Osteocyte (in vitro differentiated cells): Measurements from ENCODE around the gene PAQR8. TPM values are rescaled to one million over a fixed set of nuclear protein-coding genes. Genes with fewer than 3 reads are reported as not detected.
"Not testable (repeated sequence)": the region's sequence is repeated elsewhere in the genome, so short reads cannot be mapped to it uniquely, and the experiment has no call there.

Experiments
- DNase-seq: peaks from one replicate; pipeline ENCODE4 v3.0.0; 2021; ENCODE audit warnings: mixed read lengths; ENCODE audit not compliant: unreplicated experiment; ENCODE audit errors: extremely low spot score
- H3K27ac Mint-ChIP-seq: one replicate; pipeline ENCODE4 v1.8.0; 2021; ENCODE audit warnings: mild to moderate bottlenecking, mixed read lengths; ENCODE audit not compliant: unreplicated experiment
- H3K27me3 Mint-ChIP-seq: one replicate; pipeline ENCODE4 v1.8.0; 2021; ENCODE audit warnings: mixed read lengths; ENCODE audit not compliant: unreplicated experiment
- H3K36me3 Mint-ChIP-seq: one replicate; pipeline ENCODE4 v1.8.0; 2021; ENCODE audit warnings: mixed read lengths; ENCODE audit not compliant: unreplicated experiment
- H3K4me1 Mint-ChIP-seq: one replicate; pipeline ENCODE4 v1.8.0; 2021; ENCODE audit warnings: mixed read lengths; ENCODE audit not compliant: unreplicated experiment
- H3K4me3 Mint-ChIP-seq: one replicate; pipeline ENCODE4 v1.8.0; 2021; ENCODE audit warnings: mild to moderate bottlenecking, moderate library complexity, mixed read lengths; ENCODE audit not compliant: unreplicated experiment
- H3K9me3 Mint-ChIP-seq: one replicate; pipeline ENCODE4 v1.8.0; 2021; ENCODE audit warnings: mixed read lengths; ENCODE audit not compliant: unreplicated experiment
- CTCF ChIP-seq: fragments of 200-600 bp; sonication (generic); IDR thresholded peaks from 2 replicates; pipeline ENCODE4 v1.5.0; 2021; ENCODE audit warnings: antibody characterized with exemption, mild to moderate bottlenecking, moderate library complexity
- total RNA-seq: library from RNA; stranded (reverse); gene quantifications from 2 replicates; pipeline ENCODE4 v1.2.1, GENCODE V29; 2021

PAQR8 gene
- total RNA-seq, 1 donor from 2014 or later = 13.4 TPM

- Mint-ChIP-seq H3K4me3 (no peak overlapping the region), H3K9me3 (no peaks in the 10 kb centered on the region), H3K27ac (no peak overlapping the region), H3K36me3 (no peaks in the 10 kb centered on the region), H3K27me3 (no peaks in the 10 kb centered on the region), H3K4me1 (peaks cover 50% of the 10 kb centered on the region)
- no peak for TF ChIP-seq CTCF
- DNase-seq = no peak
Measured at GRCh38 chr6:52422156-52422555, 60.2 kb downstream of the PAQR8 start.

GRCh38 chr6:52423448-52423847 lies 61.5 kb downstream of the PAQR8 start:
- Mint-ChIP-seq H3K27me3 (no peaks in the 10 kb centered on the region), H3K4me1 (peaks cover 40% of the 10 kb centered on the region), H3K4me3 (no peak overlapping the region), H3K9me3 (no peaks in the 10 kb centered on the region), H3K27ac (peak overlapping the region; percentile 84), H3K36me3 (no peaks in the 10 kb centered on the region)
- no peak for TF ChIP-seq CTCF
- no peak for DNase-seq

- no peak for TF ChIP-seq CTCF
- no peak overlapping the region for H3K4me3 Mint-ChIP-seq
- no peak for DNase-seq
- peaks cover 4% of the 10 kb centered on the region for H3K36me3 Mint-ChIP-seq
- peaks cover 34% of the 10 kb centered on the region for H3K4me1 Mint-ChIP-seq
- H3K27ac Mint-ChIP-seq = peak overlapping the region; percentile 84
- H3K9me3 Mint-ChIP-seq = peaks cover 2% of the 10 kb centered on the region
- no peaks in the 10 kb centered on the region for H3K27me3 Mint-ChIP-seq
Measured at GRCh38 chr6:52423971-52424381, 62.0 kb downstream of the PAQR8 start.

GRCh38 chr6:52424513-52424912 lies 62.6 kb downstream of the PAQR8 start:
- H3K27me3 Mint-ChIP-seq = no peaks in the 10 kb centered on the region

GRCh38 chr6:52426667-52427066 lies 64.7 kb downstream of the PAQR8 start:
- Mint-ChIP-seq H3K4me3 (no peak overlapping the region), H3K4me1 (peaks cover 25% of the 10 kb centered on the region), H3K27ac (no peak overlapping the region), H3K27me3 (no peaks in the 10 kb centered on the region), H3K36me3 (peaks cover 26% of the 10 kb centered on the region), H3K9me3 (peaks cover 11% of the 10 kb centered on the region)
- DNase-seq = no peak
- TF ChIP-seq CTCF = no peak

More at GRCh38 chr6:52424513-52424912, 62.6 kb downstream of the PAQR8 start:
- peak; percentile 27 for TF ChIP-seq CTCF
- Mint-ChIP-seq H3K27ac (peak overlapping the region; percentile 84), H3K4me1 (peaks cover 29% of the 10 kb centered on the region), H3K36me3 (peaks cover 8% of the 10 kb centered on the region), H3K4me3 (no peak overlapping the region), H3K9me3 (peaks cover 7% of the 10 kb centered on the region)
- DNase-seq = no peak

GRCh38 chr6:52433294-52433693 lies 71.3 kb downstream of the PAQR8 start:
- not testable (repeated sequence) for H3K27me3 Mint-ChIP-seq, H3K4me1 Mint-ChIP-seq
- peaks cover 52% of the 10 kb centered on the region for H3K36me3 Mint-ChIP-seq

More at GRCh38 chr6:52433294-52433693, 71.3 kb downstream of the PAQR8 start:
- peaks cover 11% of the 10 kb centered on the region for H3K9me3 Mint-ChIP-seq
- H3K4me3 Mint-ChIP-seq, H3K27ac Mint-ChIP-seq, DNase-seq: not testable (repeated sequence)
